ENCODE results near the gene BMP5.

GRCh38 chr6:55901765-55902270 lies 26.4 kb upstream of the BMP5 start:
- TF ChIP-seq CTCF (IDR thresholded peaks at IDR 0.05; ENCODE audit: insufficient read depth, low read depth, low read length) (no peak), EZH2 (IDR thresholded peaks at IDR 0.05; ENCODE audit: insufficient read depth, low read length) (no peak)
